Medulla oblongata (tissue), 1 donor: ENCODE results near the gene INTS14.
A peak's percentile ranks its signal among the peaks of the same experiment; 100 is the strongest.
"Not testable (repeated sequence)": the region's sequence is repeated elsewhere in the genome, so short reads cannot be mapped to it uniquely, and the experiment has no call there.

ENCODE experiments used
- DNase-seq: peaks from one replicate; pipeline ENCODE4 v3.0.0-alpha.2; 2015; ENCODE audit errors: extremely low spot score

The INTS14 gene

GRCh38 chr15:65631503-65631902, 20.6 kb upstream of the INTS14 start:
- DNase-seq = no peak

- DNase-seq = no peak
Measured at GRCh38 chr15:65630760-65631159, 19.8 kb upstream of the INTS14 start.

DNA sequence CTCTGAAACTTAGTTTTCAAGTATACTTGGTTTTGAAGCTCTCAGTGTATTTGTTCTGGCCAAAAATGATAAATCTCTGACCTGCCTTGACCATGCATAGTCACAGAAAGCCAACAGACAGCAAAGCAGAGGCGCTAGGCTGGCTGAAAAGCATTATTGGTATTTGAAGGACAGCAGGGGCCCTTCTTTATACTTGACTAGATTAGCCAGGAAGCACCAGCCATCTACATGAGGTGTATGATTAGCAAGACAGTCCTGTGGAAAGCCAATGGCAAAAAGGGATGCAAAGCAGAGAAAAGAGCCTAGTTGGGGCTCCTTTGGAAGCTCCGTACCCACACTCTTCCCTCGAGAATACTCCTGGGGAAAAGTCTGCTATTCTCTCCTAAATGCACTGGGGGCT, 18.6 kb upstream of the INTS14 start:
- no peak for DNase-seq

- DNase-seq = no peak
Measured at GRCh38 chr15:65626856-65627255, 15.9 kb upstream of the INTS14 start.

GRCh38 chr15:65623103-65623502, 12.2 kb upstream of the INTS14 start:
- no peak for DNase-seq

GRCh38 chr15:65621638-65622037, 10.7 kb upstream of the INTS14 start, which contains the start of gene SLC24A1:
Gene SLC24A1, plus strand, starts transcription at chr15:65621938. Its CDS starts 2,143 bp downstream, at chr15:65624081.
- DNase-seq = no peak

GRCh38 chr15:65620833-65621232, 9.9 kb upstream of the INTS14 start:
- no peak for DNase-seq

DNA sequence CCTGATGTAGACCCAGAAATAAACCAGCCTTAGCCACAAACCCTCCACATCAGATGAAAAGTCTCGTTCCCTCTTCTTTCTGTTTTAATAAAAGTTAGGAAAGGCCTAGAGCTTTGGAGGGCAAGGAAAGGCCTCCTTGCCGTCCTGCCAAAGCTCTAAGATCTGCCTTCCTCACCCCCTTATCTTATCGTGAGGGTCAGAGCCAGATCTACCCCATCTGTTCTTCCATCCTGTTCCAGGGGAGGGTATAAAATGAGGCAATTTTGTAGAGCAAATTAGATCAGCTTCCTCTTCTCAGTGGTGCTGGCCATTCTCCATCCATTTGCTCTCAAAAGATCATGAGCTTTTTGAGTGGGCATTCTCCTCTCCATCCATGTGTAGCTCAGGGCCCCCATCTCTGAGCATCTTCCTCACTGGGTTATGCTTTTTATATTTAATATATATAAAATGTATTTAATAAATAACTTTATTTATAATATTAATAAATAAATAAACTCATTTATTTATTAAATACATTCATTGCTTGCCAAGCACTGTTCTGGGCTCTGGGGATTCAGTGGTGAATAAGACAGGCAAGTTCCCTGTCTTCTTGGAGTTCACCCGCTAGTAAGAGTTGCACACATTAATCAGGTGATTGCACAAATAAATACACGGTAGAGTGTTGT, 8.8 kb upstream of the INTS14 start:
- DNase-seq = no peak

GRCh38 chr15:65618560-65619109, 7.7 kb upstream of the INTS14 start:
- no peak for DNase-seq

DNA sequence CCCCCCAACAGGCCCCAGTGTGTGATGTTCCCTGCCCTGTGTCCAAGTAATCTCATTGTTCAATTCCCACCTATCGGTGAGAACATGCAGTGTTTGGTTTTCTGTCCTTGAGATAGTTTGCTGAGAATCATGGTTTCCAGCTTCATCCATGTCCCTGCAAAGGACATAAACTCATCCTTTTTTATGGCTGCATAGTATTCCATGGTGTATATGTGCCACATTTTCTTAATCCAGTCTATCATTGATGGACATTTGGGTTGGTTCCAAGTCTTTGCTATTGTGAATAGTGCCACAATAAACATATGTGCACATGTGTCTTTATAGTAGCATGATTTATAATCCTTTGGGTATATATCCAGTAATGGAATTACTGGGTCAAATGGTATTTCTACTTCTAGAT, 5.0 kb upstream of the INTS14 start:
- DNase-seq = not testable (repeated sequence)

DNA sequence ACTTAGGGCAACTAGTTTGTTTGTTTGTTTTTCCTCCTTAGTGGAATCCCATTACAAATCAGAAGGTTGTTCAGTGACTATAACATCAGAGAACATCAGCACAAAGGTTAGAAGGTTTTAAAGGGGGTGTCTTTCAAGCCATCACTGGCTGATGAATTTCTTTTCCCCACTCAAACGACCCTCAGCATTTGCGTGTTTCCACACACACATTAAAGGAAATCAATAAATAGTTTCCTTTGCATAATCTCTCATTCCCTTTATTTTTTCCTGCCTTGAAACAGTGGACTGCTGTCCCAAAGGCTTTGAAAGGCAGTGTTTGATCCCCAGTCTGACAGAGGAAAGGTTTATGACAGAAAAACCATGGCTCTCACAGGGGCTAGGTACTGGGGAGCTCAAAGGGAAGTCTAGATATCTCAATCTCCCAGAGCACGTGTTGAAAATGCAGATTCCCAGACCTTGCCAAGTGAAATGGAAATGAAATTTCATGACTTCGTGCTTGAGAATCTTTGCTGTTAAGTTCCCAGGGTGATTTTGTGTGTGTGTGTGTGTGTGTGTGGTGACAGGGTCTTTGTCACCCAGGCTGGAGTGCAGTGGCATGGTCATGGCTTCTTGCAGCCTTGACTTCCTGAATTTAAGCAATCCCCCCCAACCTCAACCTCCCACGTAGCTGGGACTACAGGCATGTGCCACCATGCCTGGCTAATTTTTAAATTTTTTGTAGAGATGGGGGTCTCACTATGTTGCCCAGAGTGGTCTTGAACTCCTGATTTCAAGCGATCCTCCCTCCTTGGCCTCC, 2.2 kb upstream of the INTS14 start:
- DNase-seq = no peak

GRCh38 chr15:65612616-65612946, 1.6 kb upstream of the INTS14 start:
- no peak for DNase-seq

GRCh38 chr15:65611888-65612615, 1.1 kb upstream of the INTS14 start:
- no peak for DNase-seq

- no peak for DNase-seq
Measured at GRCh38 chr15:65603559-65603958, 7.4 kb downstream of the INTS14 start.

GRCh38 chr15:65603134-65603533, 7.8 kb downstream of the INTS14 start:
- DNase-seq = no peak

GRCh38 chr15:65599677-65600076, 11.3 kb downstream of the INTS14 start:
- no peak for DNase-seq

DNA sequence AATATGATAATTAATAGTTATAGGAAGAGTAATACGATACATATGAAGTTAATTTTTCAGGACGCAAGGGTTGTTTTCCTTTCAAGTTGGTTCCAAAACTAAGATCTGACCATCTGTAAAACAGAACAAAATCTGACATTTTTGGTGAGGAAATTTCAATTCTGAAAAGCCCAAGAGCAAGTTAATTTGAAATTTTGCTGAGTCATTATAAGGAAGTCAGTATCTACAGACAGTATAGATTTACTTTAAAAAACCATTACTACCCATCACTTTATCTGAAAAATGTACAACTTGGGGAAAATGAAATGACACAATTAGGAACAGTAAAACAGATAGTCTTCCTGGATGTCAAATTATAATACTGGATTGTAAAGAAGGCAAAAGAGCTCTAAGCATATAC, 12.5 kb downstream of the INTS14 start:
- no peak for DNase-seq

DNA sequence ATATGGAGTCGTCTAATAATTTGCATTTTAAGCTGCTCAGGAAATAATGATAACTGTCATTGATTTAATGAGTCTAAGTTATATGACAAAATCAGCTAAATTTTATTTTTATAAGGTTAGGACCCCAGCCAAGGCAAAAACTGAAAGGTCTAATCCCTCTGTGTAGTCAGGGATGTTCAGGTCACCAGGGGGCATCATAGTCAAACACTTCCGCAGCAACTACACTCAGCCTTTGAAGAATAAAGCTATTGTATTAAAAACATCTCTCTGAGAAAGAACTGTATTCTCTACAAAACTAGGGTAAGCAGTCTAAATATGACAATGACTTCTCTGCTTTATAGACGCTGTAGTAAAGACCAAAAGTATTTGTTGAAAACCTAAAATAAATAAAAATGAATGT, 15.0 kb downstream of the INTS14 start:
- DNase-seq = peak; percentile 82

GRCh38 chr15:65587094-65587493, 23.8 kb downstream of the INTS14 start:
- DNase-seq = no peak

DNA sequence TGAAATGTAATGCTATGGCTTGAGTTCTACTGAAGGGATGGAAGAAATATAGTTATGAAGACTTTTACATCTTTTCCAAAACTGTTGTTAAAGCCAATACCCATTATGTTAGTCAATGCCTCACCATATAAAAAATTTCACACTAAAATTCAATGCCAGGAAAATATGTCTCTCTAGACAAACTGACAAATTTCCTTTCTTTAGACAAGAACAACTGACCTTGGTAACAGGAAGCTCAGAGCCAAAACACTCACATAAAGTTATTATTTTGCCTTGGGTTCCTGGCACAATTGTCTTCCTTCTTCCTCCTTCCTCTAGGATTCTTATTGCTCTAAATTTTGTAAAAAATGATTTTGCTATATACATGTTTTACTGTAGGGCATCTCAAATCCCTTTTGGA, 26.7 kb downstream of the INTS14 start:
- no peak for DNase-seq

DNA sequence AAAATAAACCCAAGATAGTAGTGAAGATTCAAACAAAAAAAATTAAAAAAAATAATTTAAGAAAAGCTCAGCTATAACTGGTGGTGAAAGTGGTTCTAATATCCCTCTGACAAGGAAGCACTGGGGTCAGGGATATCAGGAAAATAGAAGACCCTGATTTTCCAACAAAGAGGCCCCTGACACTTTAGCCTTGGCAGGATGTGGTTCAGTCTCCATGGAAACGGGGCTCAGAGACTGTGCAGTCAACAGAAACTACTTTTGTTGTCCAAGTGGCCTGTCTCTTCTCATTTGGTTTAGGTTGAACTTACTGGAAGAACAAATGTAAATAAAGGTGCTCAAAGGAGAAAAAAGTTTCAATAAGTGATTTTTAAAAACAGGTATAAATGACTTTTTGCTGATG, 27.2 kb downstream of the INTS14 start:
- DNase-seq = peak; percentile 38

GRCh38 chr15:65580287-65580686, 30.6 kb downstream of the INTS14 start:
- DNase-seq = no peak
